Stomach (tissue), 4 donors: ENCODE results near the gene FREM2.

Source experiments
- EP300 ChIP-seq: sonication (generic); formaldehyde crosslinking; IDR thresholded peaks from one replicate; pipeline ENCODE4 v1.6.1; 2017; ENCODE audit warnings: antibody characterized with exemption
- POLR2A ChIP-seq, 4 donors: fragments of 450-650 bp; IDR thresholded peaks; one replicate each; pipeline ENCODE4 v1.6.1; 2016; ENCODE audit warnings: antibody characterized with exemption in 4 of 4, control low read depth in 2 of 4, mild to moderate bottlenecking in 1 of 4, moderate library complexity in 1 of 4
- TF ChIP-seq, protein P1 (sequence below), 7 experiments: fragments of 450-650 bp in 4 of 7; fragments of 200-600 bp in 3 of 7; sonication (generic) in 3 of 7; IDR thresholded peaks; one replicate each; pipeline ENCODE4 v1.5.1; 2016 to 2019; ENCODE audit warnings: antibody characterized with exemption in 7 of 7, control low read depth in 2 of 7, mild to moderate bottlenecking in 1 of 7

DNA sequence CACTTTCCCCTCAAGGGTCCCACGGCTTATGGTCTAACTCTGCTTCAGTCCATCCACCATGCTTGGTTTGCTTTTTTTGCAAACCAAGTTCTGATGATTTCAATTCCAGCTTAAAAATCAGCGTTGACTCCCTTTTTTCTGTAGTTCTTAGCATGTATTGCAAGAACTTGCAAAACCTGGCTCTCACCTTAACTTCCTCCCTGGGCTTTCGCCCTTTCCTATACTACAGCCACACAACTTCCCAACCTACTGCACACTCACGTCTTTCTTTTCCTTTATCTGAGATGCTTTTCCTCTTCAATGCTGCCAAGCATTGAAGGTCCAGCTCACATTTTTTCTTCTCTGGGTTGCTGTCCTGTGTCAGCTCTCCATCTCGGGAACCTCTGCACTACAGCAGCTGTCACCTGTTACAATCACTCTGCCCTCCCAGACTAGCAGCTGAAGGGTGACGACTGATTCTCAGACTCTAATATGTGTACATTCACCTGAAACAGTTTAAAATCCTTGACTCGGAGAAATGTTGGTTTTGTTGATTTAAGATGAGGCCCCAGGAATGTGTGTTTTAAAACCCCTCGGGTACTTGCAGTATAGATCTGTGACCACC lies 143.7 kb downstream of the FREM2 start:
- TF ChIP-seq, protein P1, sequence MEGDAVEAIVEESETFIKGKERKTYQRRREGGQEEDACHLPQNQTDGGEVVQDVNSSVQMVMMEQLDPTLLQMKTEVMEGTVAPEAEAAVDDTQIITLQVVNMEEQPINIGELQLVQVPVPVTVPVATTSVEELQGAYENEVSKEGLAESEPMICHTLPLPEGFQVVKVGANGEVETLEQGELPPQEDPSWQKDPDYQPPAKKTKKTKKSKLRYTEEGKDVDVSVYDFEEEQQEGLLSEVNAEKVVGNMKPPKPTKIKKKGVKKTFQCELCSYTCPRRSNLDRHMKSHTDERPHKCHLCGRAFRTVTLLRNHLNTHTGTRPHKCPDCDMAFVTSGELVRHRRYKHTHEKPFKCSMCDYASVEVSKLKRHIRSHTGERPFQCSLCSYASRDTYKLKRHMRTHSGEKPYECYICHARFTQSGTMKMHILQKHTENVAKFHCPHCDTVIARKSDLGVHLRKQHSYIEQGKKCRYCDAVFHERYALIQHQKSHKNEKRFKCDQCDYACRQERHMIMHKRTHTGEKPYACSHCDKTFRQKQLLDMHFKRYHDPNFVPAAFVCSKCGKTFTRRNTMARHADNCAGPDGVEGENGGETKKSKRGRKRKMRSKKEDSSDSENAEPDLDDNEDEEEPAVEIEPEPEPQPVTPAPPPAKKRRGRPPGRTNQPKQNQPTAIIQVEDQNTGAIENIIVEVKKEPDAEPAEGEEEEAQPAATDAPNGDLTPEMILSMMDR (IDR thresholded peaks at IDR 0.05), result no peak
- TF ChIP-seq POLR2A (IDR thresholded peaks at IDR 0.05) (no peak), EP300 (no peak)
